ENCODE measurements around the gene NPC2.

GRCh38 chr14:74504412-74504811 lies 11.3 kb upstream of the NPC2 start:
- no peak for TF ChIP-seq POLR2A (IDR thresholded peaks at IDR 0.05)
- TF ChIP-seq CTCF (IDR thresholded peaks at IDR 0.05 in 4 of 5, conservative IDR thresholded peaks at IDR 0.05 in 1 of 5) = no peak

Measured in gastrocnemius medialis (tissue), 4 donors.